IMR-90 (cell line): ENCODE data around the gene OR51A2. TPM values are rescaled to one million over a fixed set of nuclear protein-coding genes. Genes with fewer than 3 reads are reported as not detected.

Experiments
- ATAC-seq: fragments of 200-7000 bp; cut with Tn5 transposase; 2 replicates; pipeline ENCODE4 v1.9.1; 2020; ENCODE audit warnings: low read depth, mild to moderate bottlenecking, moderate library complexity
- BruUV-seq: library from RNA; stranded (reverse); fragments of 400-500 nt; replicated peaks from 2 replicates; lab custom pipeline; 2021; lab: Mats Ljungman, UMichigan
- CTCF ChIA-PET: fragments of 300-600 bp; formaldehyde crosslinking; extraction: SDS; loops from one replicate; lab custom pipeline; 2021; ENCODE audit warnings: antibody characterized with exemption; lab: Yijun Ruan, JAX
- POLR2A ChIA-PET: fragments of 300-600 bp; sonication (Branson Sonifier 250); formaldehyde crosslinking; loops from one replicate; lab custom pipeline; 2022; ENCODE audit warnings: antibody characterized with exemption; ENCODE audit not compliant: unreplicated experiment; lab: Charles Lee
- DNase-seq: peaks from one replicate; pipeline ENCODE4 v3.0.0; 2013
- H2AFZ ChIP-seq: replicated peaks from 2 replicates; pipeline ENCODE3; 2013; ENCODE audit warnings: low read length, mild to moderate bottlenecking; ENCODE audit not compliant: poor library complexity
- H2AK5ac ChIP-seq: 2 replicates; pipeline ENCODE4 v1.6.1; 2013; ENCODE audit warnings: low read depth, low read length, inconsistent platforms
- H2AK9ac ChIP-seq: replicated peaks from 2 replicates; pipeline ENCODE3; 2013; ENCODE audit warnings: mild to moderate bottlenecking, low read depth, low read length, moderate library complexity; ENCODE audit not compliant: poor library complexity
- H2BK120ac ChIP-seq: 2 replicates; pipeline ENCODE4 v1.6.1; 2013; ENCODE audit warnings: low read depth, low read length, inconsistent platforms
- H2BK15ac ChIP-seq: 3 replicates; pipeline ENCODE4 v1.6.1; 2013; ENCODE audit warnings: low read depth, low read length, inconsistent platforms
- H2BK20ac ChIP-seq: 2 replicates; pipeline ENCODE4 v1.6.1; 2013; ENCODE audit warnings: low read depth, mild to moderate bottlenecking, inconsistent platforms, low read length, moderate library complexity
- H2BK5ac ChIP-seq: 2 replicates; pipeline ENCODE4 v1.6.1; 2013; ENCODE audit warnings: mild to moderate bottlenecking, low read depth, low read length, inconsistent platforms; ENCODE audit not compliant: poor library complexity, severe bottlenecking
- H3K14ac ChIP-seq: replicated peaks from 2 replicates; pipeline ENCODE4 v1.6.1; 2013; ENCODE audit warnings: low read depth, low read length, inconsistent platforms
- H3K18ac ChIP-seq: 2 replicates; pipeline ENCODE4 v1.6.1; 2013; ENCODE audit warnings: low read depth, low read length, control low read depth
- H3K23ac ChIP-seq: 2 replicates; pipeline ENCODE4 v1.6.1; 2013; ENCODE audit warnings: low read depth, low read length, inconsistent platforms
- H3K27ac ChIP-seq: 2 replicates; pipeline ENCODE4 v1.5.1; 2013; ENCODE audit warnings: mild to moderate bottlenecking, control low read depth, low read length; ENCODE audit not compliant: insufficient read depth
- H3K27me3 ChIP-seq: 2 replicates; pipeline ENCODE4 v1.6.1; 2013; ENCODE audit warnings: low read length; ENCODE audit not compliant: control insufficient read depth, insufficient read depth
- H3K36me3 ChIP-seq: 2 replicates; pipeline ENCODE4 v1.6.1; 2013; ENCODE audit warnings: low read length, mixed read lengths; ENCODE audit not compliant: control insufficient read depth, insufficient read depth
- H3K4ac ChIP-seq: 2 replicates; pipeline ENCODE4 v1.6.1; 2013; ENCODE audit warnings: low read depth, low read length, inconsistent platforms
- H3K4me1 ChIP-seq: 2 replicates; pipeline ENCODE4 v1.6.1; 2013; ENCODE audit warnings: low read length, mixed read lengths; ENCODE audit not compliant: control insufficient read depth, insufficient read depth
- H3K4me2 ChIP-seq: 2 replicates; pipeline ENCODE4 v1.6.1; 2013; ENCODE audit warnings: low read depth, mild to moderate bottlenecking, control low read depth, low read length, moderate library complexity
- H3K4me3 ChIP-seq: 2 replicates; pipeline ENCODE4 v1.5.1; 2013; ENCODE audit warnings: low read depth, mild to moderate bottlenecking, control low read depth, low read length, moderate library complexity; ENCODE audit not compliant: insufficient read depth
- H3K56ac ChIP-seq: 2 replicates; pipeline ENCODE4 v1.6.1; 2013; ENCODE audit warnings: low read length, inconsistent platforms; ENCODE audit not compliant: insufficient read depth; ENCODE audit errors: extremely low read depth
- H3K79me1 ChIP-seq, 2 experiments: 2 replicates each; pipeline ENCODE4 v1.6.1; 2013; ENCODE audit warnings: low read length in 2 of 2, inconsistent platforms in 1 of 2, low read depth in 1 of 2
- H3K9ac ChIP-seq: 2 replicates; pipeline ENCODE4 v1.6.1; 2013; ENCODE audit warnings: low read depth, low read length, control low read depth
- H3K9me1 ChIP-seq: 2 replicates; pipeline ENCODE4 v1.6.1; 2013; ENCODE audit warnings: low read length, inconsistent platforms; ENCODE audit not compliant: insufficient read depth
- H3K9me3 ChIP-seq: 2 replicates; pipeline ENCODE4 v1.6.1; 2013; ENCODE audit warnings: low read length; ENCODE audit not compliant: control insufficient read depth, insufficient read depth
- H4K20me1 ChIP-seq: 2 replicates; pipeline ENCODE4 v1.6.1; 2013; ENCODE audit warnings: low read length, inconsistent platforms; ENCODE audit not compliant: insufficient read depth
- H4K5ac ChIP-seq: 2 replicates; pipeline ENCODE4 v1.6.1; 2013; ENCODE audit warnings: mild to moderate bottlenecking, low read depth, low read length, control low read depth
- H4K8ac ChIP-seq, 2 experiments: 2 replicates each; pipeline ENCODE4 v1.6.1; 2013; ENCODE audit warnings: low read depth in 2 of 2, low read length in 2 of 2, control low read depth in 1 of 2, inconsistent platforms in 1 of 2
- H4K91ac ChIP-seq: 2 replicates; pipeline ENCODE4 v1.6.1; 2013; ENCODE audit warnings: low read depth, low read length, inconsistent platforms; ENCODE audit not compliant: insufficient read depth
- BHLHE40 ChIP-seq: fragments of 150-350 bp; IDR thresholded peaks from 2 replicates; pipeline ENCODE4 v1.6.1; 2016; ENCODE audit warnings: mild to moderate bottlenecking, low read depth, low read length
- CEBPB ChIP-seq: IDR thresholded peaks from 2 replicates; pipeline ENCODE4 v1.6.1; 2012; ENCODE audit warnings: low read depth, low read length, improper control_type of control experiment
- CHD1 ChIP-seq: IDR thresholded peaks from 2 replicates; pipeline ENCODE4 v1.6.1; 2012; ENCODE audit warnings: low read depth, low read length, improper control_type of control experiment
- CTCF ChIP-seq: conservative IDR thresholded peaks from 2 replicates; pipeline ENCODE4 v1.5.1; 2012; ENCODE audit warnings: mild to moderate bottlenecking, low read depth, low read length, improper control_type of control experiment
- FOS ChIP-seq: fragments of 150-350 bp; IDR thresholded peaks from 2 replicates; pipeline ENCODE4 v1.6.1; 2016; ENCODE audit warnings: low read depth, low read length
- MAZ ChIP-seq: IDR thresholded peaks from 2 replicates; pipeline ENCODE4 v1.6.1; 2012; ENCODE audit warnings: low read depth, mild to moderate bottlenecking, low read length, improper control_type of control experiment, moderate library complexity, borderline replicate concordance
- MXI1 ChIP-seq: IDR thresholded peaks from 2 replicates; pipeline ENCODE4 v1.6.1; 2012; ENCODE audit warnings: low read depth, mild to moderate bottlenecking, low read length, moderate library complexity, borderline replicate concordance
- RAD21 ChIP-seq: IDR thresholded peaks from 2 replicates; pipeline ENCODE4 v1.6.1; 2012; ENCODE audit warnings: low read length, improper control_type of control experiment
- RCOR1 ChIP-seq: IDR thresholded peaks from 2 replicates; pipeline ENCODE4 v1.6.1; 2012; ENCODE audit warnings: mild to moderate bottlenecking, low read length, improper control_type of control experiment; ENCODE audit not compliant: insufficient replicate concordance
- SMC3 ChIP-seq: fragments of 150-350 bp; IDR thresholded peaks from 2 replicates; pipeline ENCODE4 v1.6.1; 2016; ENCODE audit warnings: low read depth, mild to moderate bottlenecking, antibody characterized with exemption, low read length, moderate library complexity
- WGBS, 2 experiments: methylation state at CpG; one replicate each; pipeline versions ENCODE4 v1.1.5 to v1.1.7; 2013; ENCODE audit warnings: missing lambda C conversion rate in 2 of 2; ENCODE audit not compliant: insufficient read length in 1 of 2; ENCODE audit errors: extremely low coverage in 2 of 2; 5-methylcytosine and 5-hydroxymethylcytosine counted together
- dilution Hi-C: fragments of 300-500 bp; cut with HindIII; formaldehyde crosslinking; loops from one replicate; pipeline ENCODE4 v1.14.3; 2018; ENCODE audit warnings: low sequenced_read_pairs; ENCODE audit not compliant: unreplicated experiment
- in situ Hi-C: fragments of 300-500 bp; cut with MboI; formaldehyde crosslinking; loops from 3 replicates; pipeline ENCODE4 v1.14.3; 2019; ENCODE audit warnings: low sequenced_read_pairs, inconsistent platforms, mixed read lengths
- intact Hi-C: fragments of 100-400 bp; cut with micrococcal nuclease; formaldehyde crosslinking; loops from 2 replicates; pipeline ENCODE4 v1.10.0; 2022
- polyA plus RNA-seq, 3 experiments: library from polyadenylated mRNA; depleted of rRNA; stranded (reverse); fragments of >200 nt; gene quantifications; 2 replicates each; pipeline ENCODE4 v1.2.3, GENCODE V29; 2012; ENCODE audit warnings: low replicate concordance in 1 of 3
- total RNA-seq: library from RNA; depleted of rRNA; stranded (reverse); fragments of >200 nt; gene quantifications from 2 replicates; pipeline ENCODE4 v1.2.3, GENCODE V29; 2012

Gene OR51A2
- total and polyA plus RNA-seq, 2 of the 4 experiments (the other 2 are of a cell fraction), result not detected

- Histone ChIP-seq H3K27me3 (peaks cover 2% of the 10 kb centered on the region; the same call in 1 of the 2 replicates), H3K18ac (no peak within 1 kb of the TSS), H4K8ac (no peak within 1 kb of the TSS), H3K4me1 (no peaks in the 10 kb centered on the region), H3K9me3 (no peaks in the 10 kb centered on the region), H3K9ac (no peak within 1 kb of the TSS), H3K27ac (no peak within 1 kb of the TSS), H3K4me2 (no peak within 1 kb of the TSS), H3K14ac (no peak within 1 kb of the TSS), H2BK20ac (no peak within 1 kb of the TSS), H3K79me1 (no peaks in the 10 kb centered on the region), H3K4me3 (no peak within 1 kb of the TSS), H3K9me1 (no peaks in the 10 kb centered on the region), H2AFZ (no peak within 1 kb of the TSS), H3K36me3 (no peaks in the 10 kb centered on the region), H4K91ac (no peak within 1 kb of the TSS), H2BK120ac (no peak within 1 kb of the TSS), H4K20me1 (no peaks in the 10 kb centered on the region), H2BK15ac (no peak within 1 kb of the TSS), H2AK9ac (no peak within 1 kb of the TSS), H2BK5ac (no peak within 1 kb of the TSS), H3K23ac (no peak within 1 kb of the TSS), H2AK5ac (no peak within 1 kb of the TSS), H4K5ac (no peak within 1 kb of the TSS), H3K56ac (no peak within 1 kb of the TSS), H3K4ac (no peak within 1 kb of the TSS)
- ChIA-PET POLR2A (no interaction called here), CTCF (no interaction called here)
- ATAC-seq (no peak), DNase-seq (no peak)
- in situ Hi-C loops, result loop anchor here (5.0 kb wide), 1 partner anchor 357 kb away; the partner anchor contains the start of gene OR51D1
- TF ChIP-seq MXI1 (no peak), CTCF (no peak), CHD1 (no peak), SMC3 (no peak), RCOR1 (no peak), MAZ (no peak), RAD21 (no peak), BHLHE40 (no peak), CEBPB (no peak), FOS (no peak)
- intact Hi-C loops, result no loop called here
- no CpG with 5 or more reads among the region's 2 CpGs for WGBS, 2 experiments
- dilution Hi-C loops, result no loop called here
- BruUV-seq, result no TSS peak
Measured at GRCh38 chr11:4994551-4994950, 39.0 kb upstream of the OR51A2 start, which contains the start of gene OR51L1. Gene OR51L1, plus strand, starts transcription at chr11:4994851. Its CDS starts 4,132 bp downstream, at chr11:4998983.
